K562 (cell line): ENCODE results near the gene SULT1A3. TPM values are rescaled to one million over a fixed set of nuclear protein-coding genes. Genes with fewer than 3 reads are reported as not detected.
"Not testable (repeated sequence)": the region's sequence is repeated elsewhere in the genome, so short reads cannot be mapped to it uniquely, and the experiment has no call there.

Source experiments
- ATAC-seq: fragments of 200-7000 bp; cut with Tn5 transposase; 3 replicates; pipeline ENCODE4 v1.9.1; 2020; ENCODE audit warnings: moderate library complexity
- Bru-seq: library from RNA; stranded (reverse); fragments of 400-500 nt; gene quantifications from one replicate; lab custom pipeline; 2021; lab: Mats Ljungman, UMichigan
- BruChase-seq, 2 experiments: library from RNA; stranded (reverse); fragments of 400-500 nt; gene quantifications; one replicate each; lab custom pipeline; 2021; lab: Mats Ljungman, UMichigan
- BruUV-seq: library from RNA; stranded (reverse); fragments of 400-500 nt; replicated peaks from 2 replicates; lab custom pipeline; 2021; lab: Mats Ljungman, UMichigan
- CTCF ChIA-PET: fragments of 300-600 bp; formaldehyde crosslinking; extraction: SDS; loops from one replicate; lab custom pipeline; 2021; ENCODE audit warnings: low intra/inter-chr PET ratio; lab: Yijun Ruan, JAX
- POLR2A ChIA-PET: fragments of 300-600, 350-650 bp; sonication (Branson Sonifier 250); formaldehyde crosslinking; extraction: SDS; loops from one replicate; lab custom pipeline; 2021; ENCODE audit warnings: antibody characterized with exemption, inconsistent platforms; lab: Yijun Ruan, JAX
- DNase-seq, 4 experiments: peaks; one replicate each; pipeline versions ENCODE4 v3.0.0 to v3.0.0-alpha.2; 2011 to 2018; ENCODE audit warnings: low spot score in 3 of 4, mixed read lengths in 3 of 4; ENCODE audit errors: extremely low read depth in 1 of 4
- FAIRE-seq: peaks from 2 replicates; lab custom pipeline; 2011; peaks lifted over from hg19 to GRCh38; lab: Jason Lieb, UNC
- H2AFZ ChIP-seq: 2 replicates; pipeline ENCODE4 v1.6.0; 2011; ENCODE audit warnings: low read depth, low read length, control low read depth, inconsistent platforms
- H3K27ac ChIP-seq: fragments of 200-600 bp; 3 replicates; pipeline ENCODE4 v1.8.0; 2011; ENCODE audit warnings: low read depth, mild to moderate bottlenecking, control low read depth, inconsistent platforms, low read length, moderate library complexity, mixed read lengths; ENCODE audit errors: extremely low read depth
- H3K27me3 ChIP-seq, 2 experiments: fragments of 300-600 bp in 1 of 2; 2 replicates in 1 of 2; 3 replicates in 1 of 2; pipeline versions ENCODE4 v1.6.0 to v1.8.0; 2011; ENCODE audit warnings: inconsistent platforms in 2 of 2, low read length in 2 of 2, mild to moderate bottlenecking in 1 of 2, mixed read lengths in 1 of 2, moderate library complexity in 1 of 2; ENCODE audit not compliant: control insufficient read depth in 2 of 2, insufficient read depth in 2 of 2
- H3K36me3 ChIP-seq: fragments of 300-600 bp; 3 replicates; pipeline ENCODE4 v1.8.0; 2011; ENCODE audit warnings: mild to moderate bottlenecking, low read length, inconsistent platforms; ENCODE audit not compliant: control insufficient read depth, insufficient read depth
- H3K4me1 ChIP-seq, 2 experiments: fragments of 200-600 bp in 1 of 2; replicated peaks in 1 of 2; 2 replicates in 1 of 2; 3 replicates in 1 of 2; pipeline versions ENCODE4 v1.5.1 to v1.8.0; 2011; ENCODE audit warnings: inconsistent platforms in 2 of 2, low read length in 2 of 2, mild to moderate bottlenecking in 1 of 2, mixed read lengths in 1 of 2, moderate library complexity in 1 of 2; ENCODE audit not compliant: control insufficient read depth in 2 of 2, insufficient read depth in 2 of 2
- H3K4me2 ChIP-seq: 2 replicates; pipeline ENCODE4 v1.6.1; 2011; ENCODE audit warnings: low read length, control low read depth, inconsistent platforms, mixed read lengths; ENCODE audit not compliant: insufficient read depth
- H3K4me3 ChIP-seq: fragments of 200-600 bp; sonication (generic), shearing (Covaris generic); 2 replicates; pipeline ENCODE4 v1.5.1; 2016; ENCODE audit warnings: control low read depth, inconsistent platforms
- H3K79me2 ChIP-seq: fragments of 200-600 bp; 3 replicates; pipeline ENCODE4 v1.8.0; 2011; ENCODE audit warnings: low read length, inconsistent platforms; ENCODE audit not compliant: control insufficient read depth, insufficient read depth
- H3K9ac ChIP-seq, 2 experiments: 2 replicates each; pipeline versions ENCODE4 v1.6.0 to v1.6.1; 2011; ENCODE audit warnings: low read depth in 2 of 2, low read length in 2 of 2, control low read depth in 1 of 2, inconsistent platforms in 1 of 2, mild to moderate bottlenecking in 1 of 2, mixed read lengths in 1 of 2; ENCODE audit not compliant: insufficient read depth in 1 of 2
- H3K9me1 ChIP-seq: one replicate; pipeline ENCODE4 v1.6.0; 2011; ENCODE audit warnings: inconsistent platforms, mild to moderate bottlenecking, low read length, moderate library complexity; ENCODE audit not compliant: control insufficient read depth, insufficient read depth
- H3K9me3 ChIP-seq: replicated peaks from 2 replicates; pipeline ENCODE4 v1.5.1; 2011; ENCODE audit warnings: low read depth, low read length, inconsistent platforms; ENCODE audit not compliant: control insufficient read depth, insufficient read depth
- H4K20me1 ChIP-seq: replicated peaks from 2 replicates; pipeline ENCODE4 v1.6.1; 2011; ENCODE audit warnings: low read length, inconsistent platforms, mixed read lengths; ENCODE audit not compliant: control insufficient read depth, insufficient read depth
- WGBS: fragments of 100-300 bp; shearing (Covaris generic); methylation state at CpG from one replicate; pipeline ENCODE4 v1.1.6; 2016; ENCODE audit warnings: low coverage, mixed read lengths; ENCODE audit not compliant: insufficient coverage; ENCODE audit errors: missing lambda C conversion rate; 5-methylcytosine and 5-hydroxymethylcytosine counted together
- in situ Hi-C: fragments of 300-500 bp; cut with MboI; formaldehyde crosslinking; loops from 4 replicates; pipeline ENCODE4 v1.15.0; 2018; ENCODE audit warnings: inconsistent platforms, mixed read lengths
- intact Hi-C: fragments of 100-400 bp; cut with micrococcal nuclease; formaldehyde crosslinking; loops from 2 replicates; pipeline ENCODE4 v1.14.2; 2022
- long read RNA-seq, 3 experiments: library from polyadenylated mRNA in 2 of 3; library from RNA in 1 of 3; unstranded in 2 of 3; stranded (forward) in 1 of 3; transcript quantifications; one replicate each; pipeline ENCODE4 v2.0.0, GENCODE V29; 2019 to 2022
- polyA minus RNA-seq, 3 experiments: library from RNA; depleted of rRNA, polyadenylated mRNA; stranded (reverse); fragments of >200 nt; gene quantifications; 2 replicates each; pipeline ENCODE4 v1.2.3, GENCODE V29; 2011
- polyA plus RNA-seq, 8 experiments: library from polyadenylated mRNA; depleted of rRNA in 4 of 8; stranded (reverse) in 5 of 8; unstranded in 3 of 8; fragments of >200 nt; fragmentation: Nextera tagmentation in 2 of 8; fragmentation: Illumina TruSeq in 1 of 8; extraction: Ambion mirVana in 2 of 8; extraction: Trizol in 1 of 8; gene quantifications; 2 replicates each; pipeline versions ENCODE4 v1.2.1 to v1.2.3, GENCODE V29; 2011 to 2014; ENCODE audit warnings: inconsistent platforms in 1 of 8, missing spikeins in 1 of 8
- total RNA-seq, 7 experiments: library from RNA; depleted of rRNA in 6 of 7; stranded (reverse); fragments of >200 nt in 6 of 7; fragmentation: Illumina TruSeq in 2 of 7; extraction: Trizol in 2 of 7; gene quantifications; 2 replicates each; pipeline versions ENCODE4 v1.2.1 to v1.2.3, GENCODE V29; 2011 to 2021; ENCODE audit warnings: low replicate concordance in 1 of 7

The SULT1A3 gene
- 16.6 and 51.4 TPM in 2 replicates for total RNA-seq (2011; cell fraction: chromatin; rRNA removed; ENCODE audit: low replicate concordance)
- 23.6 and 24.3 TPM in 2 replicates for total RNA-seq (2011; cell fraction: nucleolus; rRNA removed)
- 9.5 and 13.9 TPM in 2 replicates for total RNA-seq (2011; cell fraction: nucleoplasm; rRNA removed)
- 3.8 and 8.4 TPM in 2 replicates for total RNA-seq (2014; rRNA removed)
- total RNA-seq (2014; rRNA removed; fragmentation: Illumina TruSeq; extraction: Trizol), result 2.4 and 3.9 TPM in 2 replicates
- 7.3 and 8.6 TPM in 2 replicates for total RNA-seq (2015; rRNA removed; fragmentation: Illumina TruSeq; extraction: Trizol)
- 4.7 and 10.6 TPM in 2 replicates for total RNA-seq (2021)
- 7.5 and 9.7 TPM in 2 replicates for polyA plus RNA-seq (2011; rRNA removed)
- polyA plus RNA-seq (2011; cell fraction: cytosol; rRNA removed), result 2.3 and 5.7 TPM in 2 replicates
- polyA plus RNA-seq (2011; cell fraction: nucleus; rRNA removed), result 26.4 and 36.6 TPM in 2 replicates
- 6.7 and 17.0 TPM in 2 replicates for polyA plus RNA-seq (2012)
- 17.8 and 18.0 TPM in 2 replicates for polyA plus RNA-seq (2014; fragmentation: Illumina TruSeq; extraction: Trizol)
- 1 to 10 TPM; 5.0 to 7.1 TPM for polyA plus RNA-seq (2014; fragmentation: Nextera tagmentation; extraction: Ambion mirVana)
- polyA plus RNA-seq (2014; rRNA removed), result 7.7 and 8.3 TPM in 2 replicates
- polyA minus RNA-seq (2011; rRNA and poly(A)+ RNA removed), result 1.6 TPM in 2 replicates
- polyA minus RNA-seq (2011; cell fraction: cytosol; rRNA and poly(A)+ RNA removed), result 3.5 TPM in 1 of 2 replicates, not detected in the other
- 5.4 and 7.7 TPM in 2 replicates for polyA minus RNA-seq (2011; cell fraction: nucleus; rRNA and poly(A)+ RNA removed)
- percentile 26 among the genes with signal in this experiment for Bru-seq, nascent RNA
- not detected for BruChase-seq, experiment 1, labeled RNA remaining after a 2-hour chase
- percentile 12 among the genes with signal in this experiment for BruChase-seq, experiment 2, labeled RNA remaining after a 6-hour chase
- long read RNA-seq, experiment 1, transcript SULT1A3-201 (8 exons, 1,097 nt), result major isoform, 5 of 10 reads
- long read RNA-seq, experiment 1, partial matches to known transcripts, result 0 of 10 reads
- long read RNA-seq, experiment 1, other reads (novel, unspliced or antisense), result 4 of 10 reads
- long read RNA-seq, experiment 2, transcript SULT1A3-201 (8 exons, 1,097 nt), result major isoform, 10 of 14 reads
- long read RNA-seq, experiment 2, partial matches to known transcripts, result 2 of 14 reads
- long read RNA-seq, experiment 2, other reads (novel, unspliced or antisense), result 2 of 14 reads
- long read RNA-seq, experiment 3, partial matches to known transcripts, result 0 of 4 reads
- long read RNA-seq, experiment 3, other reads (novel, unspliced or antisense), result 0 of 4 reads

GRCh38 chr16:30199049-30199448, at the start of gene SULT1A3:
TSS of gene SULT1A3 (plus strand) at chr16:30199255. CDS start at chr16:30200729, 1,474 bp downstream.
- CTCF ChIA-PET, result not testable (repeated sequence)

More at GRCh38 chr16:30199049-30199448, at the start of gene SULT1A3:
- H3K4me2 ChIP-seq, H3K9me1 ChIP-seq, H3K79me2 ChIP-seq, DNase-seq, H4K20me1 ChIP-seq, intact Hi-C loops, FAIRE-seq, H3K36me3 ChIP-seq, H3K27ac ChIP-seq, H3K9ac ChIP-seq, H3K9me3 ChIP-seq, POLR2A ChIA-PET, H3K4me1 ChIP-seq, BruUV-seq, H2AFZ ChIP-seq, H3K27me3 ChIP-seq, H3K4me3 ChIP-seq: not testable (repeated sequence)
- no CpG with 5 or more reads among the region's 3 CpGs for WGBS
- ATAC-seq, result peak; percentile 66
- in situ Hi-C loops, result loop anchor here (10.0 kb wide), 1 partner anchor 206 kb away; the partner anchor contains the start of gene ZNF771
